GM12875 (cell line): ENCODE data around the gene CERS1.

ENCODE experiments used
- H3K4me3 ChIP-seq: one replicate; pipeline ENCODE4 v1.5.1; 2011; ENCODE audit warnings: low read depth, low read length, control low read depth
- CTCF ChIP-seq: IDR thresholded peaks from 2 replicates; pipeline ENCODE4 v1.5.1; 2011; ENCODE audit warnings: low read depth, mild to moderate bottlenecking, control low read depth, inconsistent platforms, low read length, moderate library complexity, borderline replicate concordance; ENCODE audit not compliant: insufficient read depth

CERS1 gene

GRCh38 chr19:18852648-18853047, 43.3 kb downstream of the CERS1 start:
- no peak overlapping the region for H3K4me3 ChIP-seq
- TF ChIP-seq CTCF = no peak

GRCh38 chr19:18851673-18852325, 44.2 kb downstream of the CERS1 start:
- no peak for TF ChIP-seq CTCF
- no peak overlapping the region for H3K4me3 ChIP-seq

GRCh38 chr19:18850471-18851375, 45.2 kb downstream of the CERS1 start:
- no peak for TF ChIP-seq CTCF
- H3K4me3 ChIP-seq = no peak overlapping the region

- TF ChIP-seq CTCF = no peak
- no peak overlapping the region for H3K4me3 ChIP-seq
Measured at GRCh38 chr19:18849838-18850400, 46.0 kb downstream of the CERS1 start.

- TF ChIP-seq CTCF = no peak
- no peak overlapping the region for H3K4me3 ChIP-seq
Measured at GRCh38 chr19:18848878-18849661, 46.9 kb downstream of the CERS1 start.

GRCh38 chr19:18847549-18848463, 48.2 kb downstream of the CERS1 start:
- H3K4me3 ChIP-seq = no peak overlapping the region
- TF ChIP-seq CTCF = no peak
